GM12865 (cell line): ENCODE results near the gene ATF4.

Source experiments
- DNase-seq: peaks from one replicate; pipeline ENCODE4 v3.0.0; 2010; ENCODE audit warnings: low read depth
- H3K4me3 ChIP-seq: 2 replicates; pipeline ENCODE4 v1.5.1; 2011; ENCODE audit warnings: mild to moderate bottlenecking, low read depth, low read length, control low read depth
- TF ChIP-seq, protein P1 (sequence below): IDR thresholded peaks from 2 replicates; pipeline ENCODE4 v1.5.1; 2011; ENCODE audit warnings: low read length, control low read depth, low read depth, inconsistent platforms; ENCODE audit not compliant: insufficient read depth; ENCODE audit errors: missing control alignments

ATF4 gene

DNA sequence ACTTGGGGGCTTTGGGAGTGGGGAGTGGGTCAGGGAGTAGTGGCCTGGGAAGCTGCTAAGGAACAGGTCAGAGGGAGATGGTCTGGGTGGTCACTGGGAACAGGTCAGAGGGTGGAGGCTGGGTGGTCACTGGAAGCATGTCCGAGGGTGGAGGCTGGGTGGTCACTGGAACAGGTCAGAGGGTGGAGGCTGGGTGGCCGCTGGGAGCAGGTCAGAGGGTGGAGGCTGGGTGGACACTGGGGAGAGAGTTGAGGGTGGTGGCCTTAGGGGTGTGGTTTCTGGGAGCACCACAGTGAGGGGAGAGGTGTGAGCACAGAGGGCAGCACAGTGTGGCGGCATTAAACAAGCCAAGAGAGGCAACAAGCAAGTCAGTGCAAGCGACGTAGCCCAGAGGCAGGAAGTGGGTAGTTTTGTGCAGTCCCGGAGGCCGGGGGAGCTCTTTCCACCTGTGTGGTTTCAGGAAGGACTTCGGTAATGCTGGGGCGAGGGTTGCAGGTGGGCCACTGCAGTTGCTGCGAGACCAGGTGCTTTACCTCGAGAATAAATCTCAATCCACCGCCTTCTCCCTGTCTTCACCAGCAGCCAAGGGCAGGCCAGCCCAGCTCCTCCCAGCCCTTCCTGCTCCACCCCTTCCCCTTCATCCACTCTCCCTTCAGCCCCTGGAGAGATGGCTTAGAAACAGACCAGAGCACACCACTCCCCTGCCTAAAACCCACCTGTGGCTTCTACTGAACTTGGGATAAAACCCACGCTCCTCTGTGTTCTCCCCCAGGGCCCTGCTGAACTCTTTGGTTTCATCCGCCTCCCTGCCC is 47.0 kb downstream of the ATF4 start:
- TF ChIP-seq, protein P1, sequence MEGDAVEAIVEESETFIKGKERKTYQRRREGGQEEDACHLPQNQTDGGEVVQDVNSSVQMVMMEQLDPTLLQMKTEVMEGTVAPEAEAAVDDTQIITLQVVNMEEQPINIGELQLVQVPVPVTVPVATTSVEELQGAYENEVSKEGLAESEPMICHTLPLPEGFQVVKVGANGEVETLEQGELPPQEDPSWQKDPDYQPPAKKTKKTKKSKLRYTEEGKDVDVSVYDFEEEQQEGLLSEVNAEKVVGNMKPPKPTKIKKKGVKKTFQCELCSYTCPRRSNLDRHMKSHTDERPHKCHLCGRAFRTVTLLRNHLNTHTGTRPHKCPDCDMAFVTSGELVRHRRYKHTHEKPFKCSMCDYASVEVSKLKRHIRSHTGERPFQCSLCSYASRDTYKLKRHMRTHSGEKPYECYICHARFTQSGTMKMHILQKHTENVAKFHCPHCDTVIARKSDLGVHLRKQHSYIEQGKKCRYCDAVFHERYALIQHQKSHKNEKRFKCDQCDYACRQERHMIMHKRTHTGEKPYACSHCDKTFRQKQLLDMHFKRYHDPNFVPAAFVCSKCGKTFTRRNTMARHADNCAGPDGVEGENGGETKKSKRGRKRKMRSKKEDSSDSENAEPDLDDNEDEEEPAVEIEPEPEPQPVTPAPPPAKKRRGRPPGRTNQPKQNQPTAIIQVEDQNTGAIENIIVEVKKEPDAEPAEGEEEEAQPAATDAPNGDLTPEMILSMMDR, result no peak
- no peak overlapping the region for H3K4me3 ChIP-seq
- DNase-seq, result peak; percentile 41

DNA sequence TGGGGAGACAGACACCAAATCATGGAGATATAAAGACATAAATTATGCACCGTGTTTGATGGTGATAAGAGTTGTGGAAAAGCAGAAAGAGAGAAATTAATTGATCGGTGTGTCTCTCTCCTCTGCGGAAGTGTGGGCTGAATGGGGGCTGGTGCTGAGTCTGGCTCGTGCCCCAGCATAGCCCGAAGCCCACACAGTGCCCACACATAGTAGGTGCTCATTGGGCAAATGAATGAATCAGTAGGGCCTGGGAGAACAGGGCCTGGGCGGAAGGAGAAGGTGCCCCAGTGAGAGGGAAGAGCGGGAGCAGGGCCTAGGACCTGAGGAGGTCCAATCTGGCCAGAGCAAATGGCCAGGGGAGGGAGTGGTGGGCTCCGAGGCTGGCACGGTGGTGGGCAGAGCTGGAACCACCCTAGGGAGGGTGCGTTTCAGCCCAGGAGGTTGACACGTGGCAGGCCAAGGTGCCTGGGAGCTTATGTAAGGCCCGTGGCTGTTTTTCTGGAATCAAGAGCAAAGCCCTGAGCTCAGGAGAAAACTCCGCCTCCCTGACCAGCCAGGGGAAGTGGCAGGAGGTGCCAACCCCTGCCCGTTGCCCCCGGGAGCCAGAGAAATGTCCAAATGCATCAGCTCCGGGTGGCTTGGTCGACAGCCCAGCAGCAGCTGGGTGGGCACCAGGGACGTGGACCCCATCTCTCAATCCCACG is 48.1 kb downstream of the ATF4 start:
- TF ChIP-seq, protein P1, result no peak
- H3K4me3 ChIP-seq, result no peak overlapping the region
- DNase-seq, result no peak

DNA sequence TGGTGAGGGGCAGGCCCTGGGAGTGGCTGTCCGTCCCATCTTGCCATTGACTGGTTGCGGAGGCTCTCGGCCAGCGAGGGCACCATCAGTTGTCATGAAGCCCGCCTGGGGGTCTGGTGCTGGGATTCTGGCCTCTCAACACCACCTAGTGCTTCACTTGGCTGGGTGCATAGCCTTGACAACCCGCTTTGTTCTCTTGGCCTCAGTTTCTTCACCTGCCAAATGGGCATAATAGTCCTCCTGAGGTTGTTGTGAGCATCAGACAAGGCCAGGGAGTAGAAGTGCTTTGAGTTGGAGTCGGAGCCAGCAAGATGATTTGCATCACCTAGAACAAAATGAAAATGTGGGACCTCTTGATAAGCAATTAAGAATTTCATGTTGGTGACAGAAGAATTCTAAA is 48.7 kb downstream of the ATF4 start:
- DNase-seq, result no peak
- TF ChIP-seq, protein P1, result no peak
- no peak overlapping the region for H3K4me3 ChIP-seq

DNA sequence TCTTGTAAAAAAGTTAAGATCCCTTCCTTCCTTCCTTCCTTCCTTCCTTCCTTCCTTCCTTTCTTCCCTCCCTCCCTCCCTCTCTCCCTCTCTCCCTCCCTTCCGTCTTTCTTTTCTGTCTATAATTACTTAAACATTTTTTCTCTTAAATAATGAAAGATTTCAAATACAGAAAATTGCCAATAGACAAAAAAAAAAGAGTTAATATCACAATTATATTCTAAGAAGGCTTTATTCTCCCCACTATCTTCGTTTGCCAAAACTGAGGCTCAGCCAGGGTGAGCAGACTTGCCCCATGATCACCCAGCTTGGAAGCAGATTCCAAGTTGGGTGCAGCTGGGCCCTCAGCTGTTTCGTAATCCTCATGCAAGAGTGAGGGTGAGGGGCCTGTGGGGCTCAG is 49.9 kb downstream of the ATF4 start:
- H3K4me3 ChIP-seq, result no peak overlapping the region
- TF ChIP-seq, protein P1, result no peak
- no peak for DNase-seq

DNA sequence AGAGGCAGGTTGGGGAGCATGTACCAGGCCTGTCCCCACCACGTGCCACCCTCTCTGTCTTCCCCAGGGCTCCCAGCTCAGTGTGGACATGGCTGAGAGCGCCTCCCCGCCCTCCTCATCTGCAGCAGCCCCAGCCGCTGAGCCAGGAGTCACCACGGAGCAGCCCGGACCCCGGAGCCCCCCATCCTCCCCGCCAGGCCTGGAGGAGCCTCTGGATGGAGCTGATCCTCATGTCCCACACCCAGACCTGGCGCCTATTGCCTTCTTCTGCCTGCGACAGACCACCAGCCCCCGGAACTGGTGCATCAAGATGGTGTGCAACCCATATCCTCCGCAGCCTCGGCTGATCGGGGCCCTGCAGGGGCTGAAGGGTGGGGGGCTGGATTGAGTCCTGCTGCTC is 50.3 kb downstream of the ATF4 start, which contains the start of gene CACNA1I:
Gene CACNA1I, plus strand, starts transcription at position 89 of the 400 bp plus-strand sequence. Its CDS starts 0 bp downstream, at position 89.
- TF ChIP-seq, protein P1, result no peak

DNA sequence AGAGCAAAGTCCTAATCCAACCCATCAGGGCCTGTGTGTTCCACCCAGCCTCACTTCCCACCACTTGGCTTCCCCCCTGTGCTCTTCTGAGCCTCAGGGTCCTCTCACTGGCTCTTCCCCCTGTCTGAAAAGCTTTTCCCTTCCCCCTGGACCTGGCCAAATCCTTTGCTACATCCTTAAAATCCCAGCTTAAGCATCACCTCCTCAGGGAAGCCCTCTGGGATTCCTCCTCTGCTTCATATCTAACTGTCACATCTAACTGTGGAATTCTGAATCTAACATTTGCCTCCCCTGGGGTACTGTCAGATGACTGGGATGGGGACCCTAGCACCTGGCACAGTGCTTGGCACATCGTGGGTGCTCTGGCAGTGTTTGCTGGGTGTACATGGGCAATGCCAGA is 51.2 kb downstream of the ATF4 start:
- DNase-seq, result no peak
- TF ChIP-seq, protein P1, result no peak
- H3K4me3 ChIP-seq, result no peak overlapping the region

More for the DNA sequence above, 50.3 kb downstream of the ATF4 start, which contains the start of gene CACNA1I:
- no peak for DNase-seq
- no peak within 1 kb of the TSS for H3K4me3 ChIP-seq
